HepG2 (cell line): ENCODE results near the gene HAUS1. TPM values are rescaled to one million over a fixed set of nuclear protein-coding genes. Genes with fewer than 3 reads are reported as not detected.

Experiments used
- AHDC1 ChIP-seq: sonication (generic); formaldehyde crosslinking; IDR thresholded peaks from 2 replicates; pipeline ENCODE4 v1.5.1; 2020; ENCODE audit warnings: mild to moderate bottlenecking, missing genetic modification reagents, borderline replicate concordance
- CBX2 ChIP-seq, 2 experiments: fragments of 200-600 bp in 1 of 2; sonication (generic); formaldehyde crosslinking in 1 of 2; IDR thresholded peaks; 2 replicates each; pipeline versions ENCODE4 v1.7.0 to v1.8.1; 2018 to 2022; ENCODE audit warnings: low read depth in 2 of 2, low read length in 1 of 2, mild to moderate bottlenecking in 1 of 2, missing genetic modification reagents in 1 of 2
- GMEB2 ChIP-seq: IDR thresholded peaks from 2 replicates; pipeline ENCODE4 v1.6.1; 2016; ENCODE audit warnings: missing biosample characterization, missing genetic modification reagents, low read depth
- MZF1 ChIP-seq: sonication (generic); formaldehyde crosslinking; IDR thresholded peaks from 2 replicates; pipeline ENCODE4 v1.8.1; 2023; ENCODE audit warnings: mild to moderate bottlenecking, missing genetic modification reagents, borderline replicate concordance
- POGZ ChIP-seq: sonication (generic); formaldehyde crosslinking; IDR thresholded peaks from 2 replicates; pipeline ENCODE4 v1.4.0; 2020; ENCODE audit warnings: mild to moderate bottlenecking, missing genetic modification reagents
- POLR2AphosphoS2 ChIP-seq: IDR thresholded peaks from 2 replicates; pipeline ENCODE4 v1.6.1; 2011; ENCODE audit warnings: low read depth, low read length, improper control_type of control experiment
- RARA ChIP-seq: IDR thresholded peaks from 2 replicates; pipeline ENCODE4 v1.6.1; 2016; ENCODE audit warnings: missing genetic modification reagents, missing compliant biosample characterization
- RERE ChIP-seq: IDR thresholded peaks from 2 replicates; pipeline ENCODE4 v1.6.1; 2016; ENCODE audit warnings: low read depth, missing genetic modification reagents, missing compliant biosample characterization
- TBL1XR1 ChIP-seq: fragments of 150-350 bp; IDR thresholded peaks from 2 replicates; pipeline ENCODE4 v1.6.1; 2014; ENCODE audit warnings: borderline replicate concordance, low read length; ENCODE audit not compliant: partially characterized antibody
- THAP7 ChIP-seq: sonication (generic); formaldehyde crosslinking; IDR thresholded peaks from 2 replicates; pipeline ENCODE4 v1.8.1; 2023; ENCODE audit warnings: mild to moderate bottlenecking, missing genetic modification reagents
- ZBTB8A ChIP-seq: sonication (generic); formaldehyde crosslinking; IDR thresholded peaks from 2 replicates; pipeline ENCODE4 v1.4.0; 2020; ENCODE audit warnings: mild to moderate bottlenecking, low read depth, missing genetic modification reagents, borderline replicate concordance
- ZNF232 ChIP-seq: sonication (generic); formaldehyde crosslinking; IDR thresholded peaks from 2 replicates; pipeline ENCODE4 v1.4.0; 2020; ENCODE audit warnings: missing genetic modification reagents, borderline replicate concordance
- ZNF781 ChIP-seq: sonication (generic); formaldehyde crosslinking; IDR thresholded peaks from 2 replicates; pipeline ENCODE4 v1.5.1; 2020; ENCODE audit warnings: borderline replicate concordance, mild to moderate bottlenecking, missing genetic modification reagents; ENCODE audit errors: not compliant biosample characterization
- polyA plus RNA-seq, 8 experiments: library from polyadenylated mRNA; depleted of rRNA in 3 of 8; stranded (reverse) in 7 of 8; unstranded in 1 of 8; fragments of >200 nt; fragmentation: Illumina TruSeq in 4 of 8; extraction: Trizol in 4 of 8; gene quantifications; 2 replicates each; pipeline versions ENCODE4 v1.2.1 to v1.2.3, GENCODE V29; 2011 to 2016; ENCODE audit warnings: low read depth in 4 of 8, missing spikeins in 1 of 8, mixed read lengths in 1 of 8; ENCODE audit not compliant: insufficient read depth in 1 of 8
- total RNA-seq, 5 experiments: library from RNA; depleted of rRNA; stranded (reverse); fragments of >200 nt; fragmentation: Illumina TruSeq; extraction: Trizol; gene quantifications; 2 replicates each; pipeline ENCODE4 v1.2.3, GENCODE V29; 2016; ENCODE audit warnings: low read depth in 1 of 5

The HAUS1 gene
- total and polyA plus RNA-seq, 2 of the 13 experiments (the other 11 are each of a cell fraction or from before 2014, with no cell fraction given): 20.6 to 59.2 TPM

- TF ChIP-seq AHDC1 (CRISPR knock-in tag): 0 out of 2 replicates have a peak, but pooled peaks have one; percentile 12
- TF ChIP-seq MZF1: no peak
- TF ChIP-seq ZNF781 (CRISPR knock-in tag): no peak
- peak; percentile 75; the same call in 1 of the 2 replicates for TF ChIP-seq ZNF232
- no peak for TF ChIP-seq TBL1XR1
- no peak for TF ChIP-seq POLR2AphosphoS2
- TF ChIP-seq ZBTB8A (CRISPR knock-in tag): no peak
- TF ChIP-seq RERE (CRISPR knock-in tag): no peak
- TF ChIP-seq CBX2 (IDR thresholded peaks at IDR 0.05; ENCODE audit: low read depth, low read length): no peak
- TF ChIP-seq CBX2 (CRISPR knock-in tag; IDR thresholded peaks at IDR 0.05; ENCODE audit: low read depth): no peak
- TF ChIP-seq THAP7 (CRISPR knock-in tag): 0 out of 2 replicates have a peak, but pooled peaks have one; percentile 60
- no peak; the same call in 1 of the 2 replicates for TF ChIP-seq GMEB2 (CRISPR knock-in tag)
- no peak; the same call in none of the 2 replicates for TF ChIP-seq RARA
- TF ChIP-seq POGZ (CRISPR knock-in tag): peak; percentile 78
Measured at GRCh38 chr18:46097801-46098615, 6.2 kb upstream of the HAUS1 start, which contains the start of gene ATP5F1A (continued).
